OCI-LY7 (cell line): ENCODE results near the gene CHD9.

ENCODE experiments used
- CTCF ChIP-seq: fragments of 200-600 bp; sonication (generic); conservative IDR thresholded peaks from 2 replicates; pipeline ENCODE4 v1.5.1; 2014; ENCODE audit warnings: mild to moderate bottlenecking, antibody characterized with exemption, low read length, moderate library complexity, mixed read lengths
- EZH2phosphoT487 ChIP-seq: fragments of 200-600 bp; sonication (generic); IDR thresholded peaks from 2 replicates; pipeline ENCODE4 v1.6.1; 2018; ENCODE audit warnings: low read depth, borderline replicate concordance, mild to moderate bottlenecking, mixed run types, antibody characterized with exemption, low read length, moderate library complexity, mixed read lengths

DNA sequence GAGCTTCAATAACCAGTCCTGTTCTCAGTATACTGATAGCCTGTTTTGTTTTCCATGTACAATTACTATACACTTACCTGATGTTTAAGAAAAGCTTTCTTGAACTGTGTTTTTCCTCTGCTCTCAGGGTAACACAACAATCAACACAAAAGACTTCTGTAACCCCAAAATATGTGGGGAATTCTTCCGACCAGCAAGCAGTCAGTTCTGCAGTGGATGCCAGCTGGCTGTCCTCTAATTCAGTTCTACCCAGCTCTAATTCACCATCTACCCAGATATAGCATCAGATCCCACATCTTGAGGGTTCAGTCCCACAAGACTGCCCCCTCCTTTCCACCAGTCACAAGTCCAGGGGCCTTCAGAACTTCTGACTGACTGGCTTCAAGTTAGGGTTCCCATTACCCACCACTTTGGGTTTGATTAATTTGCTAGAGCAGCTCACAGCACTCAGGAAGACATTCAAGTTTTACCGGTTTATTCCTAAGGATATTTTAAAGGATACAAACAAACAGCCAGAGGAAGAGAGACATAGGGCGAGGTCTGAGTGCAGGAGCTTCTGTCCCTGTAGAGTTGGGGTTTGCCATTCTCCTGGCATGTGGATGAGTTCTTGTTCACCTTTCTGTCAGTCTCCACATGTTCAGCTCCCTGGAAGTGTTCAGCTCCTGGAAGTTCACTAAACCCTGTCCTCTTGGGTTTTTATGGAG is 178.2 kb downstream of the CHD9 start:
- TF ChIP-seq CTCF (no peak), EZH2phosphoT487 (no peak)
